Measurements from ENCODE around the gene HDAC4. TPM values are rescaled to one million over a fixed set of nuclear protein-coding genes. Genes with fewer than 3 reads are reported as not detected.

Gene HDAC4
- total RNA-seq, 1 experiment from 2014 or later: 21.8 TPM

- Mint-ChIP-seq H3K27ac (ENCODE audit: low read depth, unreplicated experiment) (no peak overlapping the region), H3K27me3 (ENCODE audit: insufficient read depth, unreplicated experiment) (no peaks in the 10 kb centered on the region), H3K36me3 (ENCODE audit: insufficient read depth, unreplicated experiment) (no peaks in the 10 kb centered on the region), H3K4me1 (ENCODE audit: insufficient read depth, unreplicated experiment) (no peaks in the 10 kb centered on the region), H3K4me3 (ENCODE audit: unreplicated experiment) (no peak overlapping the region), H3K9me3 (ENCODE audit: unreplicated experiment) (no peaks in the 10 kb centered on the region)
- intact Hi-C loops (cut with micrococcal nuclease): no loop called here
- no TSS peak for BruUV-seq (replicated peaks)
- POLR2A ChIA-PET: no interaction called here
- CTCF ChIA-PET: no interaction called here
- DNase-seq (ENCODE audit: unreplicated experiment): no peak
- TF ChIP-seq CTCF (IDR thresholded peaks at IDR 0.05; ENCODE audit: unreplicated experiment): no peak
Observed at GRCh38 chr2:239234191-239235175, 166.3 kb downstream of the HDAC4 start.

GRCh38 chr2:239233576-239233975 is 167.2 kb downstream of the HDAC4 start:
- ChIA-PET POLR2A (no interaction called here), CTCF (no interaction called here)
- Mint-ChIP-seq H3K27me3 (ENCODE audit: insufficient read depth, unreplicated experiment) (no peaks in the 10 kb centered on the region), H3K4me3 (ENCODE audit: unreplicated experiment) (no peak overlapping the region), H3K9me3 (ENCODE audit: unreplicated experiment) (no peaks in the 10 kb centered on the region), H3K4me1 (ENCODE audit: insufficient read depth, unreplicated experiment) (no peaks in the 10 kb centered on the region), H3K27ac (ENCODE audit: low read depth, unreplicated experiment) (no peak overlapping the region), H3K36me3 (ENCODE audit: insufficient read depth, unreplicated experiment) (no peaks in the 10 kb centered on the region)
- no peak for DNase-seq (ENCODE audit: unreplicated experiment)
- BruUV-seq (replicated peaks): no TSS peak
- intact Hi-C loops (cut with micrococcal nuclease): no loop called here
- no peak for TF ChIP-seq CTCF (IDR thresholded peaks at IDR 0.05; ENCODE audit: unreplicated experiment)

- no peaks in the 10 kb centered on the region for H3K36me3 Mint-ChIP-seq (ENCODE audit: insufficient read depth, unreplicated experiment)
- BruUV-seq (replicated peaks): no TSS peak
- H3K27me3 Mint-ChIP-seq (ENCODE audit: insufficient read depth, unreplicated experiment): no peaks in the 10 kb centered on the region
- H3K9me3 Mint-ChIP-seq (ENCODE audit: unreplicated experiment): no peaks in the 10 kb centered on the region
- POLR2A ChIA-PET: no interaction called here
- H3K27ac Mint-ChIP-seq (ENCODE audit: low read depth, unreplicated experiment): no peak overlapping the region
- H3K4me1 Mint-ChIP-seq (ENCODE audit: insufficient read depth, unreplicated experiment): no peaks in the 10 kb centered on the region
- no peak for DNase-seq (ENCODE audit: unreplicated experiment)
- intact Hi-C loops (cut with micrococcal nuclease): no loop called here
- H3K4me3 Mint-ChIP-seq (ENCODE audit: unreplicated experiment): no peak overlapping the region
- CTCF ChIA-PET: interaction anchor here (0.6 kb wide), 1 partner anchor 13 kb away, joined by 3 read pairs; no protein-coding TSS in a partner anchor
- TF ChIP-seq CTCF (IDR thresholded peaks at IDR 0.05; ENCODE audit: unreplicated experiment): no peak
Observed at GRCh38 chr2:239232195-239232578, 168.6 kb downstream of the HDAC4 start.

GRCh38 chr2:239231231-239232194 is 169.3 kb downstream of the HDAC4 start:
- CTCF ChIA-PET: interaction anchor here (0.6 kb wide), 1 partner anchor 14 kb away, joined by 3 read pairs; no protein-coding TSS in a partner anchor
- no peaks in the 10 kb centered on the region for H3K4me1 Mint-ChIP-seq (ENCODE audit: insufficient read depth, unreplicated experiment)
- DNase-seq (ENCODE audit: unreplicated experiment): no peak
- no peak overlapping the region for H3K4me3 Mint-ChIP-seq (ENCODE audit: unreplicated experiment)
- H3K27me3 Mint-ChIP-seq (ENCODE audit: insufficient read depth, unreplicated experiment): no peaks in the 10 kb centered on the region
- no peak for TF ChIP-seq CTCF (IDR thresholded peaks at IDR 0.05; ENCODE audit: unreplicated experiment)
- BruUV-seq (replicated peaks): no TSS peak
- intact Hi-C loops (cut with micrococcal nuclease): no loop called here
- H3K27ac Mint-ChIP-seq (ENCODE audit: low read depth, unreplicated experiment): no peak overlapping the region
- no peaks in the 10 kb centered on the region for H3K36me3 Mint-ChIP-seq (ENCODE audit: insufficient read depth, unreplicated experiment)
- no peaks in the 10 kb centered on the region for H3K9me3 Mint-ChIP-seq (ENCODE audit: unreplicated experiment)
- POLR2A ChIA-PET: no interaction called here
